Measurements from ENCODE around the gene TNRC6C.

- TF ChIP-seq CTCF (IDR thresholded peaks at IDR 0.05), result no peak
- TF ChIP-seq POLR2AphosphoS5 (IDR thresholded peaks at IDR 0.05), result no peak
- no peak for TF ChIP-seq EP300 (IDR thresholded peaks at IDR 0.05)
Measured at GRCh38 chr17:77916703-77917481, 41.6 kb upstream of the TNRC6C start.
